ES-I3 (cell line): ENCODE data around the gene HOOK2.
"Not testable (repeated sequence)": the region's sequence is repeated elsewhere in the genome, so short reads cannot be mapped to it uniquely, and the experiment has no call there.

ENCODE experiments used
- H3K36me3 ChIP-seq: 2 replicates; pipeline ENCODE4 v1.6.1; 2013; ENCODE audit warnings: mild to moderate bottlenecking, low read length, control low read depth, moderate library complexity; ENCODE audit not compliant: insufficient read depth
- H3K4me1 ChIP-seq: 2 replicates; pipeline ENCODE4 v1.6.1; 2013; ENCODE audit warnings: mild to moderate bottlenecking, control low read depth, low read length; ENCODE audit not compliant: insufficient read depth
- H3K9ac ChIP-seq: 2 replicates; pipeline ENCODE4 v1.6.1; 2013; ENCODE audit warnings: low read depth, mild to moderate bottlenecking, low read length, moderate library complexity
- H3K9me3 ChIP-seq: 2 replicates; pipeline ENCODE4 v1.6.1; 2013; ENCODE audit warnings: mild to moderate bottlenecking, low read length, moderate library complexity; ENCODE audit not compliant: control insufficient read depth, insufficient read depth

The HOOK2 gene

GRCh38 chr19:12797607-12798006, 22.3 kb upstream of the HOOK2 start:
- not testable (repeated sequence) for H3K9ac ChIP-seq, H3K9me3 ChIP-seq, H3K36me3 ChIP-seq, H3K4me1 ChIP-seq

DNA sequence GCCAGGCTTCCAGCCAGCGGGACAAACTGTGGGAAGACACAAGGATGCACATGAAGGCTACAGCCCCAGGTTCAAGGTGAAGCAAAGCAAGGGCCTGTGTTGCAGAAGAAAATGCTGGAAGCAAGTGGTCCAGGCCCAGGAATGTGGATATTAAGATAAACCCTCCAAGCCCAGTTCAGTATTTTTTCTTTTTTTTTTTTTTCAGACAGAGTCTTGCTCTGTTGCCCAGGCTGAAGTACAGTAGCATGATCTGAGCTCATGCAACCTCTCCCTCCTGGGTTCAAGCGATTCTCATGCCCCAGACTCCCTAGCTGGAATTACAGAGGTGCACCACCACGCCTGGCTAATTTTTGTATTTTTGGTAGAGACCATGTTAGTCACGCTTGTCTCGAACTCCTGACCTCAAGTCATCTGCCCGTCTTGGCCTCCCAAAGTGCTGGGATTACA, 21.8 kb upstream of the HOOK2 start:
- Histone ChIP-seq H3K4me1 (peaks cover 7% of the 10 kb centered on the region; the same call in 1 of the 2 replicates), H3K36me3 (no peaks in the 10 kb centered on the region), H3K9ac (no peak overlapping the region), H3K9me3 (no peaks in the 10 kb centered on the region)

DNA sequence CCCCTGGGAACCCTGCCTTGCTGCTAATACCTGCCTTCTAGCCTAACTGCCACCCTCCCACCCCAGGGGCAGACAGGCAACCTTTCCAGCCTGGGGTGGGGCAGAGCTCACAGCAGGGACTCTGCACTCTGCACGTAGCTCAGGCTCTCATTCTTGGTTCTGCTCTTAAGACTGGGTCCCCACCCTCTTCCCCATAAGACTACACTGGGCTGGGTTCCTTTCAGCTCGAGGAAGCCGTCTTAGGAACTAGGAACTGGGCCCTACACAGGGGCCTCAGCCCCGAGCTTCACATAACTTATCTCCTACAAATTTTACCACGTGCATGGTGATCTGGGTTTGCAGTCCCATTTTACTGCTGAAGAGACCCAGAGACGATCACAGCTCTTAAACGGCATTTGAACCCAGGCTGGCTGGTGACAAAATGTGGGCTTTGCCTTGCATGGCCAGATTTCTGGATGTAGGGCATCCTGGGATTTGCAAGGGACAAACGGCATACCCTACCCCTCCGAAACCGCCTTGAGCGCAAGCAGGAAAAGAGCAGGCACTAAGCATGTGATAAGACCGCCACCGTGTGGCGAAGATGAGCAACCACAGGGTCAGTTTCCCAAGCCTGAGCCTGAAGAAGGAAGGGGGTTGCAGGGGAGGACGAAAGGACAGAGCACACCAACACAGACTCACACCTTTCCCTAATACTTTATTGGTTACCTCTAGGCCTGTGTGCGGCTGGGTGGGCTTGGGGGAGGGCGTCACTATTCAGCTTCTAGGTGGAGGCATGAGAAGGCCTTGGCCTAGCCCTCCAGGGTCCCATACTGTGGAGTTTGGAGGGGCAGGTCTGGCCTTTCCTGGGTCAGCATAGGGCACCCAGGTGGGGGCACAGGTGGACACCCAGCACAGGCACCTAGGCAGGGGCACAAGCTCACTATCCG, 21.1 kb upstream of the HOOK2 start:
- Histone ChIP-seq H3K36me3 (no peaks in the 10 kb centered on the region), H3K9me3 (no peaks in the 10 kb centered on the region), H3K4me1 (peaks cover 7% of the 10 kb centered on the region; the same call in 1 of the 2 replicates), H3K9ac (no peak overlapping the region)

DNA sequence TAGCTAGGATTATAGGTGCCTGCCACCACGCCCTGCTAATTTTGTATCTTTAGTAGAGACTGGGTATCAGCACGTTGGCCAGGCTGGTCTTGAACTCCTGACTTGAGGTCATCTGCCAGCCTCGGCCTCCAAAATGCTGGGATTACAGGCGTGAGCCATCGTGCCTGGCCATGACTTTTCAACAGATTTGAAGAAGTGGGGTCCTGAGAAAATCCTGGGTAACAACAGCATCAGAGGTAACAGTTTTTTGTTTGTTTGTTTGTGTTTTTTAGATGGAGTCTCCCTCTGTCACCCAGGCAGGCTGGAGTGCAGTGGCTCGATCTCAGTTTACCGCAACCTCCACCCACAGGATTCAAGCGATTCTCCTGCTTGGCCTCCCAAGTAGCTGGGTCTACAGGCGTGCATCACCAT, 19.6 kb upstream of the HOOK2 start:
- no peak overlapping the region for H3K9ac ChIP-seq
- H3K4me1 ChIP-seq: peaks cover 7% of the 10 kb centered on the region; the same call in 1 of the 2 replicates
- no peaks in the 10 kb centered on the region for H3K36me3 ChIP-seq

DNA sequence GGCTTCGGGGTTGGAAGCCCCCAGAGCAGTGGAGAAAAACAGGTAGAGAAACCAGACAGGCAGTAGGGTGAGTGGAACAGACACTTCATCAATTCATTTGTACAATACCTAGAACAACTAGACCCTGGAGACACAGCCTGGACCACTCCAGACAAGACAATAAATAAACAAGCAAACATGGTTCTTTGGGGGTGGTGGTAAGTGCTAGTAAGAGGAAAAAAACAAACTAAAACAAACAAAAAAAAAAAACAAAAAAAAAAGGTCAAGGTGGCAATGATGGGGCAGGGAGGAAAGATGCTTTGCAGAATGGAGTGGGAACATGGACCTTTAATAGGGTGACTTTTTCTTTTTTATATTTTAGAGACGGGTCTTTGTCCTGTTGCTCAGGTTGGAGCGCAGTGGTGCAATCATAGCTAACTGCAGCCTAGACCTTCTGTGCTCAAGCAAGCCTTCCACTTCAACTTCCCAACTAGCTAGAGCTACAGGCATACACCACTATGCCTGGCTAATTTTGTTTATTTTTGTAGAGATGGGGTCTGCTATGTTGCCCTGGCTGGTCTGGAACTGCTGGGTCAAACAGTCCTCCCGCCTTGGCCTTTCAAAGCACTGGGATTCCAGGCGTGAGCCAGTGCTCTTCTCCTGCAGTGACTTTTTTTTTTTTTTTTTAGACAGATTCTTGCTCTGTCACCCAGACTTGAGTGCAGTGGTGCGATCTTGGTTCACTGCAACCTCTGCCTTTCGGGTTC, 19.0 kb upstream of the HOOK2 start:
- H3K9ac ChIP-seq: peak overlapping the region; percentile 67
- peaks cover 7% of the 10 kb centered on the region; the same call in 1 of the 2 replicates for H3K4me1 ChIP-seq
- H3K9me3 ChIP-seq: no peaks in the 10 kb centered on the region
- H3K36me3 ChIP-seq: no peaks in the 10 kb centered on the region

More for the DNA sequence above, 19.6 kb upstream of the HOOK2 start:
- no peaks in the 10 kb centered on the region for H3K9me3 ChIP-seq

DNA sequence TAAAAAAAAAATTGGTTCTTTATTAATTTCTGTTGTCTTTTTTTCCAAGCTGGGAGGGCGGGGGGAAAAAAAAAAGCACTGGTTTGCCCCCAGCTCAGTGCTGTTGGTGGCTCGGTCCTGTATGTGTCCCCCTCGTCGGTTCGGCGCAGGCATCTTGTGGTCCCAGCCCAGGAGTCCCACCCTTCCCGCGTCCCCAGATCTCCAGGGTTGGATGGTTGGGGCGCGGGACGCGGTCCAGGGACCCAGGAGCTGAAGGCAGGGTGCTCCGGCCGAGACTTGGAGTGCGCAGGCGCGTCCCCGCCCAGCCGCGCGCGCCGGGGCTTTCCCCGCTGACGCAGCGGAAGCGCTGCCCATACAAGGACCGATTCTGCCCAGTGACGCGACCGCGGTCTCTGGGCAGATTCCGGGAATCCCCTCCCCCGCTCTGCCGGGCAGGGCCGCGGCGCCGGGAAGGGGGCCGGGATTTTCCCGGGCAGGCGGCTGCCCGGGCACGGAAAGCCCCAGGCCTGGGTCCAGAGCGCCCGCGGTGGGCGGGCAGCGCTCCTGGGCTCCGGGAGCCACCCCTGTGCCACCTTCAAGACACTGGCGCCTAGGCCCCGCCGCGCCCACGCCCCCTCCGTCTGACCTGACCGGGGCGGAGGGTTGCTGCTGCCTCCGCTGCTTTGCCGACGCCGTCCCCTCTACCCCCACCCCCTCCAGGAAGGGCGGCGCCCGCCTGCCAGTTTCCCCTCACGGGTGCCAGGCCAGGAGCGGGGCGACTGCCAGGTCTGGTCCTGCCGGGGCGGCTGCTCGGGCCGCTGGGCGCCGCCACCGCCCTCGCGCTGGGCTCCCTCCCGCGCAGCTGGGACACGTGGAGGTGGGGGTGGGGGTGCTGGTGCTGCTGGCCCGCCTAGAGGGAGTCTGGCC, 18.2 kb upstream of the HOOK2 start:
- Histone ChIP-seq H3K36me3 (no peaks in the 10 kb centered on the region), H3K9ac (peak overlapping the region; percentile 67), H3K4me1 (peaks cover 11% of the 10 kb centered on the region; the same call in 1 of the 2 replicates), H3K9me3 (no peaks in the 10 kb centered on the region)

- Histone ChIP-seq H3K9ac (peak overlapping the region; percentile 67), H3K9me3 (no peaks in the 10 kb centered on the region), H3K4me1 (peaks cover 17% of the 10 kb centered on the region), H3K36me3 (no peaks in the 10 kb centered on the region)
Measured at GRCh38 chr19:12792853-12793289, 17.5 kb upstream of the HOOK2 start.

DNA sequence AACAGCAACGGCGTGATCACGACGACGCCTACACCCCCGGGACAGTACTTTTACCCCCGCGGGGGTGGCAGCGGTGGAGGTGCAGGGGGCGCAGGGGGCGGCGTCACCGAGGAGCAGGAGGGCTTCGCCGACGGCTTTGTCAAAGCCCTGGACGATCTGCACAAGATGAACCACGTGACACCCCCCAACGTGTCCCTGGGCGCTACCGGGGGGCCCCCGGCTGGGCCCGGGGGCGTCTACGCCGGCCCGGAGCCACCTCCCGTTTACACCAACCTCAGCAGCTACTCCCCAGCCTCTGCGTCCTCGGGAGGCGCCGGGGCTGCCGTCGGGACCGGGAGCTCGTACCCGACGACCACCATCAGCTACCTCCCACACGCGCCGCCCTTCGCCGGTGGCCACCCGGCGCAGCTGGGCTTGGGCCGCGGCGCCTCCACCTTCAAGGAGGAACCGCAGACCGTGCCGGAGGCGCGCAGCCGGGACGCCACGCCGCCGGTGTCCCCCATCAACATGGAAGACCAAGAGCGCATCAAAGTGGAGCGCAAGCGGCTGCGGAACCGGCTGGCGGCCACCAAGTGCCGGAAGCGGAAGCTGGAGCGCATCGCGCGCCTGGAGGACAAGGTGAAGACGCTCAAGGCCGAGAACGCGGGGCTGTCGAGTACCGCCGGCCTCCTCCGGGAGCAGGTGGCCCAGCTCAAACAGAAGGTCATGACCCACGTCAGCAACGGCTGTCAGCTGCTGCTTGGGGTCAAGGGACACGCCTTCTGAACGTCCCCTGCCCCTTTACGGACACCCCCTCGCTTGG, 16.9 kb upstream of the HOOK2 start:
- Histone ChIP-seq H3K4me1 (peaks cover 17% of the 10 kb centered on the region), H3K9me3 (no peaks in the 10 kb centered on the region), H3K9ac (peak overlapping the region; percentile 67), H3K36me3 (no peaks in the 10 kb centered on the region)

DNA sequence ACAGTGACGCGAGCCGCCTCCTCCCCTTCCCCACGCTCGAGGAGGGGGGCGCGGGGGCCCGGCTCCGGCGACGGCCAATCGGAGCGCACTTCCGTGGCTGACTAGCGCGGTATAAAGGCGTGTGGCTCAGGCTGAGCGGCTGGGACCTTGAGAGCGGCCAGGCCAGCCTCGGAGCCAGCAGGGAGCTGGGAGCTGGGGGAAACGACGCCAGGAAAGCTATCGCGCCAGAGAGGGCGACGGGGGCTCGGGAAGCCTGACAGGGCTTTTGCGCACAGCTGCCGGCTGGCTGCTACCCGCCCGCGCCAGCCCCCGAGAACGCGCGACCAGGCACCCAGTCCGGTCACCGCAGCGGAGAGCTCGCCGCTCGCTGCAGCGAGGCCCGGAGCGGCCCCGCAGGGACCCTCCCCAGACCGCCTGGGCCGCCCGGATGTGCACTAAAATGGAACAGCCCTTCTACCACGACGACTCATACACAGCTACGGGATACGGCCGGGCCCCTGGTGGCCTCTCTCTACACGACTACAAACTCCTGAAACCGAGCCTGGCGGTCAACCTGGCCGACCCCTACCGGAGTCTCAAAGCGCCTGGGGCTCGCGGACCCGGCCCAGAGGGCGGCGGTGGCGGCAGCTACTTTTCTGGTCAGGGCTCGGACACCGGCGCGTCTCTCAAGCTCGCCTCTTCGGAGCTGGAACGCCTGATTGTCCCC, 16.1 kb upstream of the HOOK2 start, which contains the start of gene JUNB:
Gene JUNB (plus strand): TSS at position 142 of the 706 bp plus-strand sequence. CDS start 286 bp downstream, at position 428.
- H3K4me1 ChIP-seq: peaks cover 17% of the 10 kb centered on the region
- H3K9me3 ChIP-seq: no peaks in the 10 kb centered on the region
- H3K36me3 ChIP-seq: no peaks in the 10 kb centered on the region
- peak within 1 kb of the TSS; percentile 67 for H3K9ac ChIP-seq

GRCh38 chr19:12790628-12791344, 15.4 kb upstream of the HOOK2 start:
- Histone ChIP-seq H3K9me3 (no peaks in the 10 kb centered on the region), H3K4me1 (peaks cover 11% of the 10 kb centered on the region), H3K9ac (peak overlapping the region; percentile 67; the same call in 1 of the 2 replicates), H3K36me3 (no peaks in the 10 kb centered on the region)

- H3K9me3 ChIP-seq: no peaks in the 10 kb centered on the region
- H3K9ac ChIP-seq: peak overlapping the region; percentile 67; the same call in 1 of the 2 replicates
- H3K36me3 ChIP-seq: no peaks in the 10 kb centered on the region
- H3K4me1 ChIP-seq: peaks cover 15% of the 10 kb centered on the region
Measured at GRCh38 chr19:12789904-12790619, 14.7 kb upstream of the HOOK2 start.
